ENCODE results near the gene CALHM2.

CALHM2 gene

DNA sequence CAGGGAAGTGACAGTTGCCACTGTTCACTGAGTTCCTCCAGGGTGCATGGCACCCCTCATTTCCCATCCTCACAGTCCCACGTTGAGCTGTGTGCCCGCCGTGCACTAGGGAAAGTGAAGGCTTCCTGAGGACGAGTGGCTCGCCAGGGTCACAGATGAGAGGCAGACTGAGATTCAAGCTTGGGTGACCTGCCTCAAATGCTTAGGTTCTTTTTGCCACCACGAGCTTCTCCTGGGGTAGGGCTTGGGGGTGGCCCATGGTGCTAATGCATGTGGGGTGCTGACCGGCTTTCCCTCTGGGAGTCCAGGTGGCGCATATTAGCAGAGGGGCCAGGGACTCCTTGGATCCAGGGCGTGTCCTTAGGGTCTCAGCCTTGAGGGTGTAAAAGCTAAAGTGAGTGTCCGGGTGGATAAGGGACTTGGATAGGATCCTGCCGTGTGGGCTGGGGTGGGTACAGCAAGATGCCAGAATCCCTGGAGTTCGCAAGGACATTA, 1.9 kb downstream of the CALHM2 start:
- TF ChIP-seq, protein P1, sequence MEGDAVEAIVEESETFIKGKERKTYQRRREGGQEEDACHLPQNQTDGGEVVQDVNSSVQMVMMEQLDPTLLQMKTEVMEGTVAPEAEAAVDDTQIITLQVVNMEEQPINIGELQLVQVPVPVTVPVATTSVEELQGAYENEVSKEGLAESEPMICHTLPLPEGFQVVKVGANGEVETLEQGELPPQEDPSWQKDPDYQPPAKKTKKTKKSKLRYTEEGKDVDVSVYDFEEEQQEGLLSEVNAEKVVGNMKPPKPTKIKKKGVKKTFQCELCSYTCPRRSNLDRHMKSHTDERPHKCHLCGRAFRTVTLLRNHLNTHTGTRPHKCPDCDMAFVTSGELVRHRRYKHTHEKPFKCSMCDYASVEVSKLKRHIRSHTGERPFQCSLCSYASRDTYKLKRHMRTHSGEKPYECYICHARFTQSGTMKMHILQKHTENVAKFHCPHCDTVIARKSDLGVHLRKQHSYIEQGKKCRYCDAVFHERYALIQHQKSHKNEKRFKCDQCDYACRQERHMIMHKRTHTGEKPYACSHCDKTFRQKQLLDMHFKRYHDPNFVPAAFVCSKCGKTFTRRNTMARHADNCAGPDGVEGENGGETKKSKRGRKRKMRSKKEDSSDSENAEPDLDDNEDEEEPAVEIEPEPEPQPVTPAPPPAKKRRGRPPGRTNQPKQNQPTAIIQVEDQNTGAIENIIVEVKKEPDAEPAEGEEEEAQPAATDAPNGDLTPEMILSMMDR (IDR thresholded peaks at IDR 0.05; ENCODE audit: poor library complexity, severe bottlenecking): no peak
- H3K27me3 ChIP-seq (ENCODE audit: insufficient read depth, poor library complexity, severe bottlenecking): no peaks in the 10 kb centered on the region
- H3K4me1 ChIP-seq (ENCODE audit: insufficient read depth, poor library complexity, severe bottlenecking): peaks cover 8% of the 10 kb centered on the region
- H3K9me3 ChIP-seq (ENCODE audit: severe bottlenecking): no peaks in the 10 kb centered on the region
- H3K36me3 ChIP-seq (ENCODE audit: low read depth): peaks cover 14% of the 10 kb centered on the region
- H3K27ac ChIP-seq (ENCODE audit: poor library complexity, severe bottlenecking): peak overlapping the region; percentile 37
- ATAC-seq (ENCODE audit: low read depth): no peak
- H3K4me3 ChIP-seq (ENCODE audit: severe bottlenecking): no peak overlapping the region
- no peak for DNase-seq (ENCODE audit: low spot score)

DNA sequence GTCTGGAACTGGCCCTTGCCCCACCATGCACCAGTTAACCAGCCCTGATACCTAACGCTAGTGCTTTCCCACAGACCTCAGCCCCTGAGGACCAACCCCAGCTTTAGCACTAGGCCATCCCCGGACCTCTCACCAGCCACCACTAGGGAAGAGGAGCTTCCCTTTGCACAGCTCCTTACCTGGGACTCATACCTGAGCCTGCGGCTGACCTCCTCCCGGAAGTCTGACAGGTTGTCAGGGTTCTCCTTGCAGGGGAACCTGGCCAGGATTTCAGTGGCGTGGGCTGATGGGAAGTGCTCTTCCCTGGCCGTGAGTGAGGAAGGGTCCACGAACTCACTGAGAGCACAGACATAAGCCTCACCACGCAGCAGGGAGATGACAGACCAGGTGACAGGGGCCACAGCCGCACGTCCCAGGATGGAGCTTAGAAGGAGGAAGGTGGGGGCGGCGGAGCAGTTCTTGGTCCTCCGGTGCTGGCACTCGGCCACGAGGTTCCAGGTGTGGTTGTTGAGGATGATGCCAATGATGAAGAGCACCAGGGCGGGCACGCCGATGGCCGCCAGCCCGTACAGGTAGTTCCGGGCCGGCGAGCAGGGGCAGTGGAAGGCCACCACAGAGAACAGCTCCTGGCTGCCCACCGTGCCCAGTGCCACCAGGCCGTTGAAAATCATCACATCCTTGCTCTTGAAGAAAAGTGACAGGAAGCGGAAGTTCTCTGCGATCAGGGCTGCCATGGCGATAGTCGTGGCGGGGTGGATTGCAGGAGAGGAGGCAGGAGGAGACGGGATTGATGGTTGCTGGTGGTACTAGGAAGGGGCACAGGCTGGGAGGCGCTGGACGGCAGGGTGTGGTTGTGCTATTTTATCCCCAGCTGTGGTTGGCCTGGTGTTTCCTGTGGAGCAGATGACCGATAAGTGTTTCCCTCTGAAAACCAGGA, 2.7 kb downstream of the CALHM2 start:
- Histone ChIP-seq H3K27ac (ENCODE audit: poor library complexity, severe bottlenecking) (no peak overlapping the region), H3K27me3 (ENCODE audit: insufficient read depth, poor library complexity, severe bottlenecking) (no peaks in the 10 kb centered on the region), H3K9me3 (ENCODE audit: severe bottlenecking) (no peaks in the 10 kb centered on the region), H3K4me3 (ENCODE audit: severe bottlenecking) (no peak overlapping the region), H3K36me3 (ENCODE audit: low read depth) (peaks cover 22% of the 10 kb centered on the region), H3K4me1 (ENCODE audit: insufficient read depth, poor library complexity, severe bottlenecking) (peaks cover 8% of the 10 kb centered on the region)
- TF ChIP-seq, protein P1 (IDR thresholded peaks at IDR 0.05; ENCODE audit: poor library complexity, severe bottlenecking): no peak
- no peak for ATAC-seq (ENCODE audit: low read depth)
- no peak for DNase-seq (ENCODE audit: low spot score)

DNA sequence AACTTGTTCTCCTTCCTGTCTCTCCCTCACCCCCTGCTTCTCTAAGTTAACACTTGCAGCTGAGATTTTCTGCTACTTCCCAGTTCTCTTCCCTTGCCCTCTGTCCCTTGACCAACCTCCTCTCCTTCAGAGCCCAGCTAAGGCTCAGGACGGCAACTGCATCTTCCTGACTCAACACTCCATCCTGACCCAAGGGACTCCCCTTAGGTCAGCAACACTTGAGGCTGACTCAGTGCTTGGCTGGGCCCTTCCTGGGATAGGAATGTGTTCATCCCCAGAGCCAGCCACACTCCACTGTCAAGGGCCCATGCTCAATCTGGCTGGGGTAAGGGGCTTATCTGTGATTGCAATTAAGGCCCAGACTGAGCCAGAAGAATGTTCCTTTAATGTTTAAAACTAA, 3.4 kb downstream of the CALHM2 start:
- Histone ChIP-seq H3K27me3 (ENCODE audit: insufficient read depth, poor library complexity, severe bottlenecking) (no peaks in the 10 kb centered on the region), H3K4me1 (ENCODE audit: insufficient read depth, poor library complexity, severe bottlenecking) (peaks cover 8% of the 10 kb centered on the region), H3K36me3 (ENCODE audit: low read depth) (peaks cover 29% of the 10 kb centered on the region), H3K4me3 (ENCODE audit: severe bottlenecking) (no peak overlapping the region), H3K9me3 (ENCODE audit: severe bottlenecking) (no peaks in the 10 kb centered on the region), H3K27ac (ENCODE audit: poor library complexity, severe bottlenecking) (no peak overlapping the region)
- DNase-seq (ENCODE audit: low spot score) (no peak), ATAC-seq (ENCODE audit: low read depth) (peak; percentile 62)
- TF ChIP-seq, protein P1 (IDR thresholded peaks at IDR 0.05; ENCODE audit: poor library complexity, severe bottlenecking): no peak

DNA sequence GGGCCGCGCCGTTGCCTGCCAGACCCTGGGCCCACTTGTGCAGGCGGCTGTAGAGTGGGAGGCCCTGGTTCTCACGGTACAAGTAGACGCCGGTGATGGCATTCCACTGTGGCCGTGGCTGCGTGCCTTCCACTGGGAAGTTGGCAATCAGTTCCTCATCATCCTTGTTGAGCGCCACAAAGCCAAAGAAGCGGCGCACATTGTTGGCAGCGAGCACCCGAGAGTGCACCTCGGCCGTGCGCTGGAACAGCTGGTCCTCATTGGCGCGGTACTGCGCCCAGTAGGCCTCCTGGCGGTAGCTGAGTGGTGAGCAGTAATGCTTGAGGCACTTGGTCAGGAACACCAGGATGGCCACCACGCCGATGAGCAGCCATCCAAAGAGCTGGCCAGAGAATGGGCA, 5.0 kb downstream of the CALHM2 start:
- H3K36me3 ChIP-seq (ENCODE audit: low read depth): peaks cover 45% of the 10 kb centered on the region
- DNase-seq (ENCODE audit: low spot score) (no peak), ATAC-seq (ENCODE audit: low read depth) (no peak)
- peaks cover 8% of the 10 kb centered on the region for H3K4me1 ChIP-seq (ENCODE audit: insufficient read depth, poor library complexity, severe bottlenecking)
- TF ChIP-seq, protein P1 (IDR thresholded peaks at IDR 0.05; ENCODE audit: poor library complexity, severe bottlenecking): no peak
- H3K27ac ChIP-seq (ENCODE audit: poor library complexity, severe bottlenecking): no peak overlapping the region
- no peak overlapping the region for H3K4me3 ChIP-seq (ENCODE audit: severe bottlenecking)
- no peaks in the 10 kb centered on the region for H3K27me3 ChIP-seq (ENCODE audit: insufficient read depth, poor library complexity, severe bottlenecking)
- H3K9me3 ChIP-seq (ENCODE audit: severe bottlenecking): no peaks in the 10 kb centered on the region

All from RWPE2 (cell line).